GM21526 (cell line): ENCODE results near the gene MFAP1.

Experiments
- ATAC-seq: cut with Tn5 transposase; IDR thresholded peaks from one replicate; pipeline ENCODE4 v1.9.1; 2021; ENCODE audit warnings: moderate library complexity; ENCODE audit not compliant: unreplicated experiment, low FRiP score

MFAP1 gene

GRCh38 chr15:43777267-43777914 lies 47.1 kb downstream of the MFAP1 start:
- peak; percentile 42 for ATAC-seq

- peak; percentile 34 for ATAC-seq
Measured at GRCh38 chr15:43776718-43777266, 47.7 kb downstream of the MFAP1 start, which contains the start of gene ELL3. TSS of gene ELL3 (minus strand) at chr15:43776966. CDS start at chr15:43776901, 65 bp downstream.

GRCh38 chr15:43776101-43776717 lies 48.3 kb downstream of the MFAP1 start:
- peak; percentile 44 for ATAC-seq

DNA sequence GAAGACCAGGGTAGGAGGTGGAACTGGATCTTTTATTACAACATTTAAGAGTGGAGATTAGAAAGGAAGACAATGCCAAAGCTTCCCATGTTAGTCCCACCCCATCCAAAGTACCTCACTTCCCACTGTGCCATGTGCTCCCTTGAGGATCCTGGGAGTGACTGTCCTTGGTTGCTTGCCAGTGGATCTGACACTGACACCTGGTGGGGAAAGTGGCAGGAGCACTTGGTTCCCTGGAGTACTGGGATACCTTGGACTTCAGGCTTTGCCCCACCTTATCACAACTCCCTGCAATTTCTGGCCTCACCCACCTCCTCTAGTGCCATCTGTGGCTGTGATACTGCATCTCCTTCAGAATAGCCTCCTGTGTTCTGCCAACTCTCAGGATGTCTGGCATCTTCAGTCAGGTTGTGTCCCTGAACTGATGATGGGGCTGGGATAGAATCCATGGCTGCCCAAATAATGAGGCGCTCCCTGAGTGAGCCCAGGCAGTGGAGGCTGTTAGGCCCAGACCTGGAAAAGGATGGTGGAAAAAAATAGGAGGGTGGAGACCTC lies 49.0 kb downstream of the MFAP1 start:
- no peak for ATAC-seq

DNA sequence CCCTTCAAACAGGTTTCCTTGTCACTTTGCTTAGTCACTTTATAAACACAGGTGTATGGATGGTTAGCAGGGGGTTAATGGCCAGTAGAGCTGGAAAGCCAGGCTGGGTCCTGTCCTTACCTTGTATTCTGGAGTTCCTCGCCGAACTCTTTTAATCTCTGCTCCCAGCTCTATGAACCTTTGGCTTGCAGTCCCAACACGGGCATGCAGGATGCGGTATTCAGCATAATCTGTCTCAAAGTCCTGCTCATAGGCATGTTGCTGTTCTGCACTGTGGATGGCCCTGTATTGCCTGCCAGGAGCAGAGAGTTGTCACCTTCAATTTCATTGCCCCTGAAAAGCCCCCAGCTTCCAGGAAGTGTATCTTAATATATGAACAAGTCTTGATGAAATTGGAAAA lies 50.4 kb downstream of the MFAP1 start:
- ATAC-seq = no peak

- no peak for ATAC-seq
Measured at GRCh38 chr15:43772624-43773023, 51.9 kb downstream of the MFAP1 start.

DNA sequence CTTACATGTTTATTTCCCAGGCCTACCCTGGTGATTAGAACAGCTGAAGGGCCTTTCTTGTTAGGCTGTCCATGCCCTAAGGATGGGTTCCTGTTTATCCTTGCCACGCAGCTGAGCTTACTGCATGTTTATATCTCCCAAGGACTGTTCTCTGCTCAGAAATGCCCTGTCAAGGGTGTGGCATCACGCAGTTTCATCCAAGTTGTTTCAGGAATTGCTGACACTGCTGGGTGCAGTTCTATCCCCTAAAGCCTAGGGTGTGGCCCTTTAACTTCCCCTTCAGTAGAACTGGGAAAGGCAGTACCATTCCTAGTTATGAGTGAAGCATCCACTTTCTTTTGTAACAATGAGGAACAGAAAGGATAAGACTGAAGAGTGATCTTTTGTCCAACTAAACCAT lies 52.7 kb downstream of the MFAP1 start:
- ATAC-seq = no peak

GRCh38 chr15:43769584-43770228 lies 54.8 kb downstream of the MFAP1 start:
- ATAC-seq = no peak

DNA sequence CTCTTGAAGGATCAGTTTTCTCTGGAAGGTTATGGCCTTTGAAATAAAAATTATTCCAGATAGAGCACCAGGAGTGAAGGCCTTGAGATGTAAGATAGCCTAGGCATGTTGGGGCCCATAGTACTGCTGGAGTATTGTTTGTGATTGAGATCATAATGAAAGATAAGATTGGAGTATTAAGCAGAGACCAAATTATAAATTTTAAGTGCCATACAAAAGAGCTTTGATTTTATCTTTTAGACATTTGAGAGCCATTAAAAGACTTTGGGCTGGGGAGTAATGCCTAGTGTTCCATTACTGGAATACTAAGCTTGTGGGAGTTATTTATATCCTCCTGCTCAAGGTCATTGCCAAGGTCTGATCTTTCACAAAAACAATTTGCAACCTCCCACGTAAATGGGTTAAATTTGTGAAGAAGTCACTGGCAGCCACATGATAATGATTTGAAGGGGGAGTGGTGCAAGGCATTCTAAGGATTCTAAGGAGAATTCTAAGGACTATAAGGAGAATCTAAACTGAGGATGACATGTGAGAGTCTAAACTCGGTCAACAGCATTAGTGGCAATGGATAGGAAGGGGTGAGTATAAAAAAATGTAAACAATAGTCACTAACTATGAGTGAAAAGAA lies 60.6 kb downstream of the MFAP1 start:
- no peak for ATAC-seq

DNA sequence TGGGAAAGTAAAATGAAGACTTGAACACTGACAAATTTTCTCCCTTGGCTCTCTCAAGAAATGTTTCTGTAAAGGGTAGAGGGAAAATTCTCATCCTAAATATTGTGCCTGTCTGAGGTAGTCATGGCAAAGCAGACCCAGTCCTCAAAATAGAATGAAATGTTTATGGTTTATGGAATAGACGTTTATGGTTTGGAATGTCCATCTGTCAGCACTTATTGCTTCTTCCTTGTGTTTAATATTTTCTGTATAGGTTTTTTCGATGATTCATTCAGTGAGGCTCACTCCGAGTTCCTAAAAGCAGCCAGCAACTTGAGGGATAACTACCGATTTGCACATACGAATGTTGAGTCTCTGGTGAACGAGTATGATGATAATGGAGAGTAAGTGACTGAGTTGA lies 61.7 kb downstream of the MFAP1 start:
- ATAC-seq = no peak
